HEK293T (cell line): ENCODE data around the gene SMIM33.

Experiments used
- CTCF ChIA-PET: fragments of 350-600 bp; formaldehyde crosslinking; extraction: SDS; loops from one replicate; lab custom pipeline; 2021; ENCODE audit warnings: antibody characterized with exemption, inconsistent platforms; lab: Yijun Ruan, JAX
- POLR2A ChIA-PET: fragments of 350-600 bp; formaldehyde crosslinking; extraction: SDS; loops from one replicate; lab custom pipeline; 2020; ENCODE audit warnings: antibody characterized with exemption, inconsistent platforms; lab: Yijun Ruan, JAX
- DNase-seq: peaks from one replicate; pipeline ENCODE4 v3.0.0; 2012; ENCODE audit warnings: mixed read lengths; ENCODE audit errors: extremely low spot score
- ARNT ChIP-seq: fragments of 450-650 bp; IDR thresholded peaks from 2 replicates; pipeline ENCODE4 v1.6.1; 2017; ENCODE audit warnings: mild to moderate bottlenecking
- BHLHE40 ChIP-seq: fragments of 450-650 bp; IDR thresholded peaks from 2 replicates; pipeline ENCODE4 v1.6.1; 2016; ENCODE audit warnings: mild to moderate bottlenecking, moderate library complexity, borderline replicate concordance
- CTBP1 ChIP-seq: fragments of 450-650 bp; IDR thresholded peaks from 2 replicates; pipeline ENCODE4 v1.6.1; 2016; ENCODE audit warnings: borderline replicate concordance
- ELF4 ChIP-seq: fragments of 450-650 bp; IDR thresholded peaks from 2 replicates; pipeline ENCODE4 v1.6.1; 2017; ENCODE audit warnings: antibody characterized with exemption
- FOXA1 ChIP-seq: fragments of 450-650 bp; IDR thresholded peaks from 2 replicates; pipeline ENCODE4 v1.6.1; 2016; ENCODE audit warnings: mild to moderate bottlenecking
- FOXK2 ChIP-seq: fragments of 450-650 bp; IDR thresholded peaks from 2 replicates; pipeline ENCODE4 v1.6.1; 2016; ENCODE audit warnings: mild to moderate bottlenecking
- FOXM1 ChIP-seq: fragments of 450-650 bp; IDR thresholded peaks from 2 replicates; pipeline ENCODE4 v1.6.1; 2017; ENCODE audit warnings: mild to moderate bottlenecking, borderline replicate concordance
- HDGF ChIP-seq: fragments of 450-650 bp; IDR thresholded peaks from 2 replicates; pipeline ENCODE4 v1.6.1; 2017; ENCODE audit warnings: antibody characterized with exemption, borderline replicate concordance
- L3MBTL2 ChIP-seq: fragments of 450-650 bp; conservative IDR thresholded peaks from 2 replicates; pipeline ENCODE4 v1.6.1; 2016; ENCODE audit warnings: mild to moderate bottlenecking
- LEF1 ChIP-seq: fragments of 450-650 bp; IDR thresholded peaks from 2 replicates; pipeline ENCODE4 v1.6.1; 2017; ENCODE audit warnings: mild to moderate bottlenecking, borderline replicate concordance
- NFRKB ChIP-seq: fragments of 450-650 bp; IDR thresholded peaks from 2 replicates; pipeline ENCODE4 v1.6.1; 2016; ENCODE audit warnings: mild to moderate bottlenecking, moderate library complexity
- PKNOX1 ChIP-seq: fragments of 450-650 bp; IDR thresholded peaks from 2 replicates; pipeline ENCODE4 v1.6.1; 2016
- SP1 ChIP-seq: fragments of 450-650 bp; IDR thresholded peaks from 2 replicates; pipeline ENCODE4 v1.6.1; 2017
- SUZ12 ChIP-seq: fragments of 450-650 bp; IDR thresholded peaks from 2 replicates; pipeline ENCODE4 v1.6.1; 2016; ENCODE audit warnings: mild to moderate bottlenecking
- TARDBP ChIP-seq: fragments of 450-650 bp; IDR thresholded peaks from 2 replicates; pipeline ENCODE4 v1.6.1; 2016
- ZNF384 ChIP-seq: fragments of 450-650 bp; IDR thresholded peaks from 2 replicates; pipeline ENCODE4 v1.6.1; 2016

Gene SMIM33

GRCh38 chr5:139472386-139473030 is 1.7 kb downstream of the SMIM33 start:
- CTCF ChIA-PET: no interaction called here
- POLR2A ChIA-PET: interaction anchor here (0.6 kb wide), 1 partner anchor 50 kb away, joined by 3 read pairs; no protein-coding TSS in a partner anchor
- TF ChIP-seq SP1: no peak
- TF ChIP-seq CTBP1: no peak
- no peak for TF ChIP-seq TARDBP
- TF ChIP-seq ARNT: no peak
- no peak for TF ChIP-seq NFRKB
- no peak for TF ChIP-seq BHLHE40
- TF ChIP-seq SUZ12: no peak
- no peak for TF ChIP-seq ZNF384
- TF ChIP-seq FOXM1: no peak
- TF ChIP-seq FOXK2: no peak
- TF ChIP-seq L3MBTL2: no peak
- TF ChIP-seq ELF4: no peak
- TF ChIP-seq LEF1: no peak
- no peak for TF ChIP-seq PKNOX1
- no peak for TF ChIP-seq HDGF
- TF ChIP-seq FOXA1: no peak
- no peak for DNase-seq

- TF ChIP-seq SUZ12 (no peak), FOXM1 (no peak), FOXK2 (no peak), L3MBTL2 (no peak), PKNOX1 (no peak), ZNF384 (no peak), HDGF (no peak), LEF1 (no peak)
- POLR2A ChIA-PET: no interaction called here
Measured at GRCh38 chr5:139473105-139473504, 2.3 kb downstream of the SMIM33 start.

DNA sequence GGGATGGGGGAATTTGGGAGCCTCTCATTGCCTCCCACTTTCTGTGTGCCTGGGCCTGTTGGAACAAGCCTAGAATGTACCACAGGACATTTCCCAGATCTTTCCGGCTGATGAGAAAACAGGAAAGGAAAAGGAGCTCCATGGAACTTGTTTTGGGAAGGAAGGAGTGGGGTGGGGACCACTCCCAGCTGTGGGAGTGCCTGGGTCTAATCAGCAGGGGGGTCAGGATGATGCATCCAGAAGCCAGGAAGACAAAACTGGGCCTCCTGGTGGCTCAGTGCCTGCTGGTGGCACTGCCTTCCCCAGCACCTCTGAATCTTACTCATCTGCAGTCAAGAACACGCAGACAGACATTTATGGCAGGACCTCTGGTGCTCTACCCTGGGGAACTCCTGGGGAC is 2.8 kb downstream of the SMIM33 start:
- no peak for DNase-seq
- CTCF ChIA-PET: interaction anchor here (0.6 kb wide), 1 partner anchor 28 kb away, joined by 6 read pairs; no protein-coding TSS in a partner anchor
- no peak for TF ChIP-seq FOXK2
- no peak for TF ChIP-seq PKNOX1
- no peak for TF ChIP-seq ZNF384
- TF ChIP-seq NFRKB: no peak
- no peak for TF ChIP-seq BHLHE40
- no peak for TF ChIP-seq FOXA1
- TF ChIP-seq ELF4: no peak
- no peak for TF ChIP-seq TARDBP
- no peak for TF ChIP-seq L3MBTL2
- TF ChIP-seq LEF1: no peak
- no peak for TF ChIP-seq HDGF
- POLR2A ChIA-PET: interaction anchor here (1.0 kb wide), 1 partner anchor 34 kb away, joined by 4 read pairs; the partner anchor contains the start of gene DNAJC18

More at GRCh38 chr5:139473105-139473504, 2.3 kb downstream of the SMIM33 start:
- CTCF ChIA-PET: no interaction called here
- no peak for DNase-seq

GRCh38 chr5:139474890-139475791 is 4.3 kb downstream of the SMIM33 start:
- CTCF ChIA-PET: no interaction called here

More at GRCh38 chr5:139474890-139475791, 4.3 kb downstream of the SMIM33 start:
- DNase-seq: no peak
- TF ChIP-seq NFRKB: no peak
- no peak for TF ChIP-seq BHLHE40
- no peak for TF ChIP-seq CTBP1
- TF ChIP-seq LEF1: no peak
- TF ChIP-seq PKNOX1: no peak
- TF ChIP-seq HDGF: no peak
- TF ChIP-seq ARNT: no peak
- no peak for TF ChIP-seq FOXM1
- TF ChIP-seq SP1: no peak
- TF ChIP-seq ZNF384: no peak
- no peak for TF ChIP-seq FOXK2
- no peak for TF ChIP-seq FOXA1
- no peak for TF ChIP-seq ELF4
- no peak for TF ChIP-seq TARDBP
- no peak for TF ChIP-seq SUZ12
- no peak for TF ChIP-seq L3MBTL2
- POLR2A ChIA-PET: no interaction called here
